ENCODE data around the gene SNRPA1.

Gene SNRPA1

GRCh38 chr15:101318147-101318819 is 23.2 kb upstream of the SNRPA1 start:
- no peak for DNase-seq

- no peak for DNase-seq
Measured at GRCh38 chr15:101317336-101317872, 22.4 kb upstream of the SNRPA1 start.

- no peak for DNase-seq
Measured at GRCh38 chr15:101316529-101316928, 21.5 kb upstream of the SNRPA1 start.

- no peak for DNase-seq
Measured at GRCh38 chr15:101315736-101316135, 20.7 kb upstream of the SNRPA1 start.

- DNase-seq: no peak
Measured at GRCh38 chr15:101314336-101315125, 19.5 kb upstream of the SNRPA1 start.

GRCh38 chr15:101313041-101313761 is 18.2 kb upstream of the SNRPA1 start:
- DNase-seq: no peak

- DNase-seq: no peak
Measured at GRCh38 chr15:101310508-101310907, 15.5 kb upstream of the SNRPA1 start.

GRCh38 chr15:101310161-101310480 is 15.1 kb upstream of the SNRPA1 start:
- no peak for DNase-seq

GRCh38 chr15:101309436-101310160 is 14.6 kb upstream of the SNRPA1 start:
- no peak for DNase-seq

- no peak for DNase-seq
Measured at GRCh38 chr15:101308604-101309435, 13.8 kb upstream of the SNRPA1 start.

GRCh38 chr15:101307897-101308603 is 13.0 kb upstream of the SNRPA1 start:
- DNase-seq: no peak

- no peak for DNase-seq
Measured at GRCh38 chr15:101307048-101307896, 12.2 kb upstream of the SNRPA1 start.

- no peak for DNase-seq
Measured at GRCh38 chr15:101306341-101307047, 11.4 kb upstream of the SNRPA1 start.

GRCh38 chr15:101305820-101306255 is 10.8 kb upstream of the SNRPA1 start:
- no peak for DNase-seq

GRCh38 chr15:101303408-101303807 is 8.4 kb upstream of the SNRPA1 start:
- no peak for DNase-seq

GRCh38 chr15:101296418-101297405 is 1.7 kb upstream of the SNRPA1 start:
- DNase-seq: no peak

GRCh38 chr15:101295607-101296161 is 636 bp upstream of the SNRPA1 start:
- DNase-seq: no peak

- DNase-seq: no peak
Measured at GRCh38 chr15:101293122-101293521, 1.9 kb downstream of the SNRPA1 start.
